GM21447 (cell line): ENCODE data around the gene ARHGEF10L.
"Not testable (repeated sequence)": the region's sequence is repeated elsewhere in the genome, so short reads cannot be mapped to it uniquely, and the experiment has no call there.

Experiments used
- ATAC-seq: cut with Tn5 transposase; IDR thresholded peaks from one replicate; pipeline ENCODE4 v1.9.1; 2021; ENCODE audit not compliant: unreplicated experiment

ARHGEF10L gene

GRCh38 chr1:17729248-17729647 is 189.8 kb downstream of the ARHGEF10L start:
- ATAC-seq = no peak

DNA sequence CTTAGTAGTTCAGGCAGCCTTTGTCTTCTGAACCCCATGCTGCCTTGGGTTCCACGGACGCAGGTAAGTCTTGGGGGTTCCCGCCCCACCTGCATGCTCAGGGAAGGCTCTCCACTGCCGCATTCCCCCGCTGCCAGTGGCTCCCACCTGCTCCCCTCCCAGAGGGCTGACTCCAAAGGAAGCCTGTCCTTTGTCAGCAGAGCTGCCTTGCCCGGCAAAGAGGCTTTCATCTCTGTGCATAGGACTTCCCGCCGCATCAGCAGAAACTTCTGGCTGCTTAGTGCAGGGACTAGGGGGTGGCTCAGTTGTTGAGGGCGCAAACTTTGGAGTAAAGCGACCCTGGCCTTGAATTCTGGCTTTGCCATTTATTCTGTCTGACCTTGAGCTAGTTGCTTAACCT is 190.4 kb downstream of the ARHGEF10L start:
- no peak for ATAC-seq

GRCh38 chr1:17731460-17731859 is 192.0 kb downstream of the ARHGEF10L start:
- no peak for ATAC-seq

DNA sequence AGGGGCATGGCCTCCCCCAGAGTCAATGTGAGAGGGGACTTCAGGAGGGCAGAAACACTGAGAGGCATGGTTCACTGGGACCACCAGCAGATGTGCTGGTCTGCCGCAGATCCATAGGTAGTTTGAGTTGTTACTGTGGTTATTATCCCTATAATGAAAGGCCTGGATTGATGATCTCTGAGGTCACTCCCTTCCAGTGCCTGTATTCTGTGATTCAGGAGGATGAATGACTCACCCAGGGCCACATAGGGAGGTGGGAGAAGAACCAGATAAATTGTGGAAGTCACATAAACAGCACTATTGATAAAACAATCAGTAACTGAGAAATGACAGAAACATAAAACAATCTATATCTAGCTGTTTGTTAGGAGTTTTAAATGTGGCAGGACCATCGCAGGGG is 193.0 kb downstream of the ARHGEF10L start:
- ATAC-seq = no peak

- no peak for ATAC-seq
These were observed 194.2 kb downstream of the ARHGEF10L start for GRCh38 chr1:17733661-17734060.

- no peak for ATAC-seq
These were observed 195.1 kb downstream of the ARHGEF10L start for GRCh38 chr1:17734609-17735008.

GRCh38 chr1:17735348-17735747 is 195.8 kb downstream of the ARHGEF10L start:
- ATAC-seq = no peak

- no peak for ATAC-seq
These were observed 196.3 kb downstream of the ARHGEF10L start for GRCh38 chr1:17735793-17736192.

- no peak for ATAC-seq
These were observed 197.1 kb downstream of the ARHGEF10L start for GRCh38 chr1:17736625-17737024.

DNA sequence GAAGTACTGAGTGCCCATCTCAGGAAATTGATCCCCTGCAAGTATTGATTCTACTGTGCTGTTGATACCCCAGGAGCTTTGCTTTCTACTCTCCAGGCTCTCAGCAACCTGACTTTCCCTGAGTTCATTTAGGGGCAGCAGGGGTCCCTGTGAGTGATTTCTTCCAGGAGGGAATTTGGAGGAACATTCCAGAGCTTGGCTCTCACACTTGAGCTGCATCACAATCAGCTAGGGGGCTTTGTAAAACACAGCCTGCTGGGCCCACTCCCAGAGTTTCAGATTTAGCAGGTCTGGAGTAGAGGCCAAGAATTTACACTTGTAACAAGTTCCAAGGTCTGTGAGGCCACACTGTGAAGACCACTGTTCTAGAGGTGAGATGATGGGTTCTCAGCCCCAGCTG is 199.6 kb downstream of the ARHGEF10L start:
- ATAC-seq = no peak

GRCh38 chr1:17741052-17741451 is 201.6 kb downstream of the ARHGEF10L start:
- ATAC-seq = no peak

DNA sequence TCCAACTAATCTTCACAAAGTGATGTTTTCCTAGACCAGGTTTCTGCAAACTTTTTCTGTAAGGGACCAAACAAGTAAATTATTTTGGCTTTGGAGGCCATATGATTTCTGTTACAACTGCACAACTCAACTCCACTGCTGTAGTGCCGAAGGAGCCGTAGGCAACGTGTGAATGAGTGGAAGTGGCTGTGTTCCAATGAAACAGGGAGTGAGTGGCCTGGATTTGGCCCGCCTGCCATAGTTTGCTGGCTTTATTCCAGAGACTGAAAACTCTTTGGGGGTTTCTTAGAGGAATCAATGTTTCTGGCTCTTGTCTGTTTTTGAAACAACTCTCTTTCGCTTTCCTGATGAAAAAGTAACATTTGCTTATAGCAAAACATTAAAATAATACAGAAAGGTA is 203.1 kb downstream of the ARHGEF10L start:
- no peak for ATAC-seq

- no peak for ATAC-seq
These were observed 203.6 kb downstream of the ARHGEF10L start for GRCh38 chr1:17743008-17743647.

GRCh38 chr1:17743925-17744324 is 204.4 kb downstream of the ARHGEF10L start:
- ATAC-seq = no peak

DNA sequence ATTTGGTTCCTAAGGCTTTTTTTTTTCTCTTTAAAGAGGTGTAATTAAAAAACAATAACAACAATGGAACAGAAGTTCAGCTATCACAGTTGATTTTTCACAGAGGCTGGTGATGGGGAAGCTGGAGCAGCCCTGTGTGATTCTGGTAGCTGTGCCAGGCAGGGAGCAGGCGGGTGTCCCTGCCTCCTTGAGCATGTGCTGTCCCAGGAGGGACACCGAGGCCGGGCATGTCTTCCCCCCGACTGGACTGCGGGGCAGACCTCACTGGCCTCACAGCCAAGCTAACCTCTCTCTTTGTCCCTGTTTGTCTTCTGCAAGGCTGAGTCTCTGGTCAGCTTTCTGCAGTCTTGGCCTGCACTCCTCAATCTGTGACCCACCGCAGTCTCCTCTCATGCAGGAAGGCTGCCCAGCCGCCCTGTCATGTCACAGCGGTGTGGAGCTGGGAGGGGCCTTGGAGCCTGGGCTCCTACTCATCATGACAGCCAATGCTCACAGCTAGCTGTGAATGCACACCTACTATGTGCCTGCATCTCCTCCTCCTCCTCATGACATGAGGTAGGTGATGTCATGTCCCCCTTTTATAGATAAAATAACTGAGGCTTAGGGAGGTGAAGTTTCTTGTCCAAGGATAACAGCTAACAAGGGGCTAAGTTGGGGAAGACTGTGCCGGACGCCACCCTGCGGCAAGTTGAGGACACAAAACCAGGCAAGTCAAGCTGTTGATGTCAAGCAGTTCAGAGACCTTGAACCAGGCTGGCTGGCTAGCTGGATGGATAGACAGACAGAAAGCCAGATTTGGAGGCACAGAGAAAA is 205.4 kb downstream of the ARHGEF10L start:
- no peak for ATAC-seq

DNA sequence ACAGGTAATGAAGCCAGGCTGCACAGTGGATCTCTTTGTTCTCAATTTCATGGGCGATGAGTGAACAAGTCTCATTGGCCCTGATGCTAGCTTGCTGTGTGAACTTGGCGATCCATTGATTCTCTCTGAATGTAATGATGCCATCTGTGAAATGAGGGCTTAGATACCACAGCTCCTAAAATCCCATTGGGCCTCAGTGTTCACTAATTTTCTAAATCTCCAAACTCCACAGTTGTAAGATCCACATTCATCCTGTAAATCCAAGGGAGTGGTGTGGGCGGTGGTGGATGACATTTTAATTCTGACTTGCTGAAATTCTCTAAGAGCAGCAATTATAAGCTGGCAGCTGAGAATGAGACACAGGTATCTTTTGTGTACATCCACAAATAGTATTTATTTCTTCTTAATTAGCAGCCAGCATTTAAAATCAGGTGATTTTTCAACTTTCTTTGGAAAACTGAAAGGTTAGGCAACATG is 206.0 kb downstream of the ARHGEF10L start:
- no peak for ATAC-seq

DNA sequence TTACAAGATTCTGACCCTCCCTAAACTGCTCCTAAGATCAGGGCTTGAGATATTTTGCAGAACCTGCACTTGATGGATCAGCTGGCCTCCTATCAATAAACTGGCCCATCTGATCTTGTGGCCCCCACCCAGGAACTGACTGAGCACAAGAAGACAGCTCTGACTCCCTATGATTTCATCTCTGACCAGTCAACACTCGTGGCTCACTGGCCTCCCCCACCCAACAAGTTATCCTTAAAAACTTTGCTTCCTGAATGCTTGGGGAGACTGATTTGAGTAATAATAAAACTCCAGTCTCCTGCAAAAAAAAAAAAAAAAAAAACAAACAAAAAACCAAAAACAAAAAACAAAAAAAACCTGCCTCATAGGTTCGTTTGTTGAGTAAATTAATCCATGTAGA is 206.8 kb downstream of the ARHGEF10L start:
- not testable (repeated sequence) for ATAC-seq

- no peak for ATAC-seq
These were observed 207.4 kb downstream of the ARHGEF10L start for GRCh38 chr1:17746920-17747319.
